ENCODE measurements around the gene AHRR.
A peak's percentile ranks its signal among the peaks of the same experiment; 100 is the strongest.

The AHRR gene

DNA sequence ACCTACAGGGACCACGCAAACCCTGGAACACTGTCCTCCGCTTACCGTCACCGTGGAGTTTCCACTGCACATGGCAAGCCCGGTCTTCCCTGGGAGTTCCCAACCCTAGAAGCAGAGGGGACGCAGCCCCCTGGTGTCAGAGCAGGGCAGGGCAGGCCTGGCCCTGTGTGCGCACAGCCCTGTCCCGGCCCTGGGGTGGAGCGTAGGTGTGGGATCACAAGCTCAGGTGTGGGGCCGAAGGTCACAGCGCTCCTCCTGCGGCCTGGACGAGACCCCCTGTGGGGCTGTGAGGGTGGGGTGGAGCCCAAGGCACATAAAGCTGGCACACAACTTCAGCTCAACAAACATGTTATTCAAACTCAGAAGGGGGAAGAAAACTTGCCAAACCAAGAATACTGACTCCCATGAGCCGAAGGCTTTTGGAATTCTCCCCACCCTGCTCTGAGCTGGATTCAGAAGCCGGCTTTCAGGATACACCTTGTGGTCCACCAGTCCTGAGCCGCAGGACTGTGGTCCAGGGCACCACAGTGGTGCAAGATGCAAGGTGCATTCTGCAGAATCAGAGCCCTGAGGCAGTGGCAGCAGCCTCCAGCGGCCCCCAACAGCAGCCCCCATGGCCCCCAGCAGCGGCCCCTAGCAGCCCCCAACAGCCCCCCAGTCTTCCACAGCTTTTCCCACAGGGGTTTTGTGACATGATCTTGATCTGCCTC, 109.6 kb downstream of the AHRR start:
- DNase-seq, result no peak

DNA sequence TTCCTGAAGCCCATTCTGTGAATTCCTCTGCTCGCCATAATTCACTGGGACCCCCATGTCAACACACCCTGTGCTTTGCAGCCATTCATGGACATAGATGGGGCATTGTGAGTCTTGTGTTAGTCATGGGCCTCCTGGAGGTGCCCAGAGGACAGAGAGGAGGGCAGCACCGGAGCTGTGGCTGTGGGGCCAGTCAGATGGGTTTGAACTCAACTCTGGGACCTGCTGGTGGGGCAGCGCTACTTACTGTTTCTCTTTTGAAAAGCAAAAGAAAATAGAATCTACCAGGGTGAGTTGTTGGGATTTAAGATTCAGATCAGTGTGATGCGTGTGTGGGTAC, 110.2 kb downstream of the AHRR start:
- DNase-seq, result no peak

DNA sequence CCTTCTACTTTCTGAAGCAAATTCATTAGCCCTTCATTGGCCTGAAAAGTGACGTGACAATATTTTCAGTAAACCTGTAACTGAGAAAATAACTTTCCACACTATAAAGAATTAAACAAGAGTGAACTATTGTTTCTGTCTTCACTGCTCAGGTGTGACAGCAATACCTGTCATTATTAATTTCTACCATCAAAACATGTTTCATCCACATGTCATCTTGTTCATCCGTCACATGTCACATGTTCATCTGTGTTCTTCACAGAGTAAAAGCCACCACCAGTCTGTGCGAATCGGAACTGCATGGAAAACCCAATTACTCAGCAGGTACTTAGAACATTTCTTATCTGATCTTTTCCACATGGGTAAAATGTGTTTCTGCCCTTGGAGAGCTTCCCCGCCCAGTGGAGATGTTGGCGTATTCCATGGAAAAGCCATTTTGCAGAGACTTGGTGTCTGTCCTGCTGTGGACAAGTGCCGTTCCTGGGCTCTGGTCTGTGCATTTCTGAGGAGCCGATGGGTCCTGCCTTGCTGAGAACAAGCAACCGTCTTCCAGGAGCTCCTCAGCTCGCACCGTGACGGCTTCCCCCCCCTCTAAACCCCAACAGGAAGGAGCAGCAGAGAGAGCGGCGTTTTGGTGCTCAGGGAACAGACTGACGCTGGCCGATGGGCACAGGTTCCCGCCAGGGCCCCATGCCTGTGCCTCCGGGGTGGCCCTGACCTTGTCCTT, 110.8 kb downstream of the AHRR start:
- DNase-seq, result no peak

DNA sequence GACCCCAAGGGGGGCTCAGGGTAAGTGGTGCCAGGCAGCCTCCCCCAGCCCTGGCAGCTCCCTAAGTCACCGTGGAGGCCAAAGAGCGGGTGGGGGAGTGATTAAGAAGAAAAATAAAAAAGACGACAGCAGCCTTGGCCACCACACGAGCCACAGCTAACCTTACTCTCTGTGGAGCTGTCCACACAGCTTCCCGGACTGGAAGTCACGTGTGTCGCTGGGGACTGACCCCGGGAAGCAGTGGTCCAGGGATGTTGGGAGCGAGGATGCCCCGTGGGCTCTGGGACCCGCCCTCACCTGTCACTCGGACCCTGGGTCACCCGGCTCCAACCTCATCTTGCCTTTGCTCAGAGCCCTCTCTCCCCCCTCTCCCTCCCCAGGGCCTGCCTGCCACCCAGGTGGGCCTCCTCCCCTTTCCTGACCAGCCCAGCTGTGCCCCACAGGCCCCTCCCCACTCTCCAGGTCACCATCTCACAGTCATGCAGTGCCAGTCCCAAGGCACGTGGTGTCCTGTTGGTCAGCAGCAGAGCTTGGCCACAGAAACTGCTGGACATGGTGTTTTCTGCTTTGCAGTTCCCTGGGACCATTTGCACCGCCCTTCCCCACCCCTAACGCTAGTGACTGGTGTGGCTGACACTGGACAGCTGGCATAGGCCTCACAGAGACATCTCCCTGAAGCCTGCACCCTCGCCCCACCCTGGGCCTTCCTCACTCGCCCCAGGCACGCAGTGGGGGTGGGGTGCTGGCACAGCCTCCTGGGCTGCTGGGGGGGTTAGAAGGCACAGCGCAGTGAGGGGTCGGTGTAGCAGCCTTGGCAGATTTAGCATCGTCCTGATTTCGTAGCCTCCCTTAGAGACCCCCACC, 111.6 kb downstream of the AHRR start:
- no peak for DNase-seq

DNA sequence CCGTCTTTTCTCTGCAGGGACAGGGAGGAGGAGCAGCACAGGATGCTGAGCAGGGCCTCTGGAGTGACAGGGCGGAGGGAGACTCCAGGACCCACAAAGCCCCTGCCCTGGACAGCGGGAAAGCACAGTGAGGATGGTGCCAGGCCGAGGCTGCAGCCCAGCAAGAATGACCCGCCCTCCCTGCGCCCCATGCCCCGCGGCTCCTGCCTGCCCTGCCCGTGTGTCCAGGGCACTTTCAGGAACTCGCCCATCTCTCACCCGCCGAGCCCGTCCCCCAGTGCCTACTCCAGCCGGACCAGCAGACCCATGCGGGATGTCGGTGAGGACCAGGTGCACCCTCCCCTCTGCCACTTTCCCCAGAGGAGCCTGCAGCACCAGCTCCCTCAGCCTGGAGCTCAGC, 112.3 kb downstream of the AHRR start:
- no peak for DNase-seq

DNA sequence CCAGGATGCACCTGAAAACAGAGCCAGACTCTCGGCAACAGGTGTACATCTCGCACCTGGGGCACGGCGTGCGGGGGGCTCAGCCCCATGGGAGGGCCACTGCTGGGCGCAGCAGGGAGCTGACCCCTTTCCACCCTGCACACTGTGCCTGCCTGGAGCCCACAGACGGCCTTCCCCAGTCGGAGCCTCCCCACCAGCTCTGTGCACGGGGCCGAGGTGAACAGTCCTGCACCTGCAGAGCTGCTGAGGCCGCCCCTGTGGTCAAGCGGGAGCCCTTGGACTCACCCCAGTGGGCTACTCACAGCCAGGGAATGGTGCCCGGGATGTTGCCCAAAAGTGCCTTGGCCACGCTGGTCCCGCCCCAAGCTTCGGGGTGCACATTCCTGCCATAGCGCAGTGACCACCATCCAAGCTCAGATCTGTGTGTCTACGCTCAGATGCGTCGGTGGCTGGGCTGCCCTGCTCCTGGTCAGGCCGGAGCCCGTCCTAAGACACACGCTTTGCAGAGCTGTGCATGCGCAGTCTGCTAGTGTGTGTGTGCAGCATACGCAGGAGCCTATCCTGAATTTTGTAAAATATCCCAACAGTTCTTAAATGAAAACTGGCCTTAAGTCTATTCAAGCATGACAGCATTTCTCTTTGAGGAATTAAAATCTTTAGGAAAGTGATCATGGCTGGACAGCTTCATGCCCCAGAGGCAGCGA, 113.1 kb downstream of the AHRR start:
- DNase-seq, result no peak

DNA sequence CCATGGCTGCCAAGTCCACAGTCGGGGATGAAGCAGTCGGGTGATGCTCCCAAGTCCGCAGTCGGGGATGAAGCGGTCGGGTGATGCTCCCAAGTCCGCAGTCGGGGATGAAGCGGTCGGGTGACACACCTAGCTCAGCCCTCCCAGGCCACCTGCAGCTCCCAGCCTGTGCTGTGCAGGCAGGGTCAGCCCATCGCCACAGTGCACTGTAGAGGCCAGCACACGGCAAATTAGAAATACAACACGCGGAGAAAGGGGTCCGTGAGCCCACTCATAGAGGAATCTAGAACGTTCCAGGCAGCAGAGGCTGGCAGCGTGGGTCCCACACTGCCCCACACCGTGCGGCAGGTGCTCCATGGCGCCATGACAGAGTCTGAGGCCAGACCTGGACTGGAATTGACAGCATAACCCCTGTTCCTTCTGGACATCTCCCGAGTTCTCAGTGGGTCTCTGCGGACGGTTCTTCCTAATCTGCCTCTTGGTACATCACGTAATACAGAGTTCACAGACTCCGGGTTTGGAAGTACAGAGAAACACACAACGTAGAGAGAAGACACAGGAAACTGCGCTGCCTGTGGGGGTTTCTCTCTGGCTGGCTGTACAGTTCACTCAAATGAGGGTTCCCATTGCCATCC, 113.8 kb downstream of the AHRR start:
- DNase-seq, result no peak

DNA sequence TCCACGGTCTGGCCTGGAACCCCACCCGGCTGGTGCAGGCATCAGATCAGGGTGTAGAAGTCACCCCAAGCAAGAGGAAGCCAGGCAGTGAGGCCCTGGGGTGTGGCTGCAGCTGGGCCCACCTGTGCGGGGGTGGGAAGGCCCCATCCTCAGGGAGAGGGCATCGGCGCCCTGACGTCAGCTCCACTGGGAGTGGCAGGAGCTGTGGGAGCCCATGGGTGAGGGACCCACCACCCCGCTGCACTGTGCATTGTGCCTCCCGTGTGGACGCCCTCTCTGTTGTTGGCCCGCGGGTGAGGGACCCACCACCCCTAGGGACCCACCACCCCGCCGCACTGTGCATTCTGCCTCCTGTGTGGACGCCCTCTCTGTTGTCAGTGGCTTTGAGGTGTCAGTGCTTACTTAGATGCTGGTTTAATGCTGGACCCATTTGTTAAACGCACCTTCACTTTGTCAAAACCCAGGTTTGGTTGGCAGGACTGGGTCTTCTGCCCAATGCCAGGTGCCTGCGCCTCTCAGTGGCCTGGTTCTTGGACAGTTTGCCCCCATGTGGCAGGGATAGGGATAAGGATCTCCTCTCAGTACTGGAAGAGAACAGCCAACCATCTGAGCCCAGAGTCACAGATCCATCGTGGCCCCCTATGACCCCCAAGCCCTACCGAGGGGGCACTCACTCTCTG, 114.6 kb downstream of the AHRR start:
- no peak for DNase-seq

DNA sequence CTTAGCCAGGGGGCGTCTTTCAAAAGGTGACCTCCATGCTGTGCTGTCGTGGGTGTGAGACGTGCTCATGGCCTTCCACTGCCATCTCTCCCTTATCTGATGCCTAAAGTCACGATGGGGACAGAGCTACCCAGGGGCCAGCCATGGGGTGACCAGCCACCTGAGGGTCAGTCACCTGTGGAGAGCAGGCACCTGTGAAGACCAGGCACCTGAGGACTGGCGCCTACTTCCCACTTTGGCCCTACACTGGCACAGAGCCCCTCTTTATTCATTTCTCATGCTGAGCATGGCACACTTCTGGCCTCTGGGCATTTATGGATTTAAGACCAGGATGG, 115.1 kb downstream of the AHRR start:
- DNase-seq, result no peak

DNA sequence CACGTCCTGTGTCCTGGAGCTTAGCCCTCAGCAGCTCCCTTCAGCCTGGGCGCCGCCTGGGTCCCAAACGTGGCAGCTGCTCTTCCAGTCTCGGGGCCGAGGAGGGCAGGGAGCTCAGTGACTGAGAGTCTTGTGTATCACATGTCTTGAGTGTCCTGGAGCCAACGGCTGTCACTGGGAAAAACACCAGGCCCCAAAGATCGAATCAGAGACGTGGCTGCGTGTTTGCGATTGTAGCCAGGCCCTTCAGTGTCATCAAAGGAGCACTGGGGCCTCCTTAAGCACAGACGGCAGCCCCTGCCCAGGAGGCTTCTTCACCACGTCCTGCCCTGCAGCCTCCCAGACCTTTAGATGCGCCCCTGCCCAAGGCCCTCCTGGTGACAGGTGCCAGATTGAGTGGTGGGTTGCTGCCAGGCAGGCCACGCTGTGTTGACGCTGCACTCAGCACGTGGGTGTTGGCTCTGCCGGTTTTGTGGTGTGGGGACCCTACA, 115.8 kb downstream of the AHRR start:
- no peak for DNase-seq

DNA sequence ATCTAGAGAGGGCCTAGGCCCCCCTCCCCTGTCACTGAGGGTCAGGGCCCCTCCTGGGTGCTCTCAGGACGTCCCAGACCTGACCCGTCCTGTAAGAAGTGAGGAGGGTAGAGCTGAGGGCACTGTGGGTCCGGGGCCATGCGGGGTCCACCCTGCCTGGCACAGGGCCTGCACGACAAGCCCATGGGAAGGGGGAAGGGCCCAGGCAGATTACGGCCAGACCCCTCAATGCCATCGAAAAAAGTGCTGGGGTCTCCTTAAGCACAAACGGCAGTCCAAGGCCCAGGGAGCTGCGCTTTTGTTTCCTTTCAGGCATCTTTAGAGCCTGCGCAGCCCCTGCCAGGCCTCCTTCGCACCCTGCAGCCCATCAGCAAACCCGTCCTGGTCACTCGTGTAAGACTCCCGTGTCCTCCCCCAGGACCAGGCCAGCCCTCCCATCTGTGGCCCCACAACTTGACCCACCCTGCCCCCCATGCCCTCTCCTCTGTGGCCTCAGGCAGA, 117.0 kb downstream of the AHRR start:
- DNase-seq, result no peak

DNA sequence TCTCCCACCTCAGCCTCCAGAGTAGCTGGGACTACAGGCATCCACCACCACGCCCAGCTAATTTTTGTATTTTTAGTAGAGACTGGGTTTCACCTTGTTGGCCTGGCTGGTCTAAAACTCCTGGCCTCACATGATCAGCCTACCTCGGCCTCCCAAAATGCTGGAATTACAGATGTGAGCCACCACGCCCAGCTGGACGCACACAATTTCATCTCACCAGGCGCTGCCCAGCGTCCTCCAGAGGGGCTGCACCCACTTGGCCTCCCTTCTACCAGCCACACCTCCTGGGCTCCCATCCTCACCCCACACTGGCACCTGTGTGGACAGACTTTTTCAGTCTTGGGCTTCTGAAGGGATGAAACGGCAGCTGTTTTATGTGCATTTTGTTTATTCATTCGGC, 117.7 kb downstream of the AHRR start:
- no peak for DNase-seq

DNA sequence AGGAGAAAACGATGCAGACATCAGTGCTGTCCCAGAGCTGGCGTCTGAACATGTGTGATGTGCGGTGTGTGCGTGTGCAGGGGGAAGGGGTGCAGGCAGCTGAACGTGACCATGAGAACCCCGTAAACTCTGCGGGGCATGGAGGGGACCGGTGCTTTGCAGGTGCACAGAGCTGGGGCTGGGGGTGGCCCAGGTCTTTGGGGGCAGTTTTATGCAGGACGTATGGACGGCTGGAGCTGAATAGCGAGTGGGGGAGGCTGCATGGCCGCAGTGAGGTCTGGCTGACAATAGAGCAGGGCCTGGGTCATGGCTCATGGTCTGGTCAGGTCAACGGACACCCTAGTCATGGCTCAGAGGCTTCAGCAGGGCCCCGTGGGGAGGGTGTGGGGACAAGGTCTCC, 118.1 kb downstream of the AHRR start:
- DNase-seq, result no peak

DNA sequence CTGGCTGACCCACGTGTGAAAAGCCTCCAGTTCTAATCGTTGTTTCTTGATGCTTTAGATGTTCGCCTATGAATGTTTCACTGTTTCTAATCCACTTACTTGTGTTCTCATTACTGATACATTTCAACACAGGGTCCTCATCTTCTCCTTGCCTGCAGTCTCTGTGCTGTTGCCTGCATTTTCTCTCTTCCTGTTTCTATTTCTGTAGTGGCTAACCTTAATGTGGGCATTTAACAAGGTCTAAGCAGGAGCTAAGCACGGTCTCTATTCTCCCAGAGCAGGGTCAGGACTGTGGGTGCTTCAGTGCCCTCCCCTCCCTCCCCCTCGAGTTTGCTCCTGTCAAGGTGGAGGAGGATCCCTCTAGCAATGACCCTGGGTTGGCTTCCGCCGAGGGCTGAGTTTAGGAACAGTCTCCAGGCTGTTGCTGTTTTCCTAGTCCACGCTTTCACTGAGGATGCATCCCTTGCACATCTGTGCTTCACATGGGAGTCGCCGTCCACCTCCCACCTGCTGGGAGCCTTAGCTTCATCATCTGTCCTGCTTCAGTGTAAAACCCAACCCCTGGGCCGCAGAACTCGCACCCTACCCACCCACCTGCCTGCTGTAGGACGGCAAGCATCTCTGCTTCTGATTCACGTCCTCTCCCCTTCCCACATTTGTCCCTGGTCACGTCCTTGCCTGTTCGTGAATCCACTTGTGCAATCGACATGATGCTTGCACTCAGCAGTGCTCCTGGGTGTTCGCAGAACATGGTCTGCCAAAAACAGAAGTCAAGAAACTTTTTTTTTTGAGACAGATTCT, 119.1 kb downstream of the AHRR start:
- DNase-seq, result no peak

DNA sequence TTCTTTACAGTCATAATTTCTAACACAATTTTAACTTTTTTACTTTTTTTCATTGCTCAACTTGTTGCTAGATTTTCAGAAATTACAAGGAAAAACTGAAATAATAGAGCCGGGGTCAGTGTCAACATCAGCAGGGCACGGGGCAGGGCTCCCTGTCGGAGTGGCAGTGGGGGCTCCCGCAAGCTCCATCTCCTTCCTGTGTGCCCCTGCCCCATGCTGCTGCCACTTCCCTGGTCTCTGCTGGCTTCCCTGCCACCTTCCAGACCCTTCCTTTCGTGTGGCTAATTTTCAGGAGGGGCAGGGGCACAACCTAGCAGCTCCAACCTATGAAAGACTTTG, 120.5 kb downstream of the AHRR start:
- no peak for DNase-seq

DNA sequence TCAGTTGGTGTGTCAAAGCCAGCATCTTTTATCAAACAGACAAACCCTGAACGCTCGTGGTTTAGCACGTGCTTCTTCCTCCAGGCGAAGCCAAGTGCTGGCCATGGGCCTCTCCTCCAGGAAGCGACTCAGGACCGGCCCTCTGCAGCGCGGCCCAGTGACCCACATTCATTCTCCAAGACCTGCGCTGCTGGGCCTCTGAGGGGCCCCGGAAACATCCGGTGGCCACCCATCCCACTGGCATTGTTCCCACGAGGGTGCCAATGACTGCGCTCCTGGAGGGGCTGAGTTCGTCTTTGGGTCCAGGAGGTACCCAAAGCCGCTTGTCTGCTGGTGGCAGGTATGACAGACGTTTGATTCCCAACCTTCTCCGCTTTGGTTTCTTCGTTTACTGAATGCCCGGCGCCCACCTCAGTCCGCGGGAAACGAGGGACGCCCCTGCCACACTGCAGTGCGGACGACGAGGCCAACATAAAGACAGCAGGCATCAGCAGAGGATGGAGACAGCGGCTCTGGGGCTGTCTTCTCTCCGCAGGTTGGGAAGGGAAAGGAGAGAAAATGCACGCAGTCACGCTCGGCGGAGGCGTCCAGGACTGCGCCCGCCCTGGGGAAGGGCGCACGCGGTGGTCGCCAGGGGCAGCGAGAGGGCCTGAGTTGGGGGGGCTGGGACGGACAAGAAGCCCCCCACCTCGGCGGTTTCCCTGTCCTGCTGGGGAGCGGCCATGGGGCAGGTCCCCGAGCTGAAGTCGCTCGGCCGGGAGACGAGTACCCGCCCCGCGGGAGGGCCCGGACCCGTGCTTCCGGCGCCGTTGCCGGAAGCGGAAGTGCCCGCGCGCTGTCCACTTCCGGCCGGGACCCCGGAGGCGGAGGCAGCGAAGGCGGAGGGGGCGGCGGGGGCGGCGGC, 121.1 kb downstream of the AHRR start, which contains the start of gene EXOC3:
Gene EXOC3, plus strand, starts transcription at position 842 of the 904 bp plus-strand sequence. CDS start 3,030 bp downstream, outside the sequence.
- peak; percentile 60 for DNase-seq

DNA sequence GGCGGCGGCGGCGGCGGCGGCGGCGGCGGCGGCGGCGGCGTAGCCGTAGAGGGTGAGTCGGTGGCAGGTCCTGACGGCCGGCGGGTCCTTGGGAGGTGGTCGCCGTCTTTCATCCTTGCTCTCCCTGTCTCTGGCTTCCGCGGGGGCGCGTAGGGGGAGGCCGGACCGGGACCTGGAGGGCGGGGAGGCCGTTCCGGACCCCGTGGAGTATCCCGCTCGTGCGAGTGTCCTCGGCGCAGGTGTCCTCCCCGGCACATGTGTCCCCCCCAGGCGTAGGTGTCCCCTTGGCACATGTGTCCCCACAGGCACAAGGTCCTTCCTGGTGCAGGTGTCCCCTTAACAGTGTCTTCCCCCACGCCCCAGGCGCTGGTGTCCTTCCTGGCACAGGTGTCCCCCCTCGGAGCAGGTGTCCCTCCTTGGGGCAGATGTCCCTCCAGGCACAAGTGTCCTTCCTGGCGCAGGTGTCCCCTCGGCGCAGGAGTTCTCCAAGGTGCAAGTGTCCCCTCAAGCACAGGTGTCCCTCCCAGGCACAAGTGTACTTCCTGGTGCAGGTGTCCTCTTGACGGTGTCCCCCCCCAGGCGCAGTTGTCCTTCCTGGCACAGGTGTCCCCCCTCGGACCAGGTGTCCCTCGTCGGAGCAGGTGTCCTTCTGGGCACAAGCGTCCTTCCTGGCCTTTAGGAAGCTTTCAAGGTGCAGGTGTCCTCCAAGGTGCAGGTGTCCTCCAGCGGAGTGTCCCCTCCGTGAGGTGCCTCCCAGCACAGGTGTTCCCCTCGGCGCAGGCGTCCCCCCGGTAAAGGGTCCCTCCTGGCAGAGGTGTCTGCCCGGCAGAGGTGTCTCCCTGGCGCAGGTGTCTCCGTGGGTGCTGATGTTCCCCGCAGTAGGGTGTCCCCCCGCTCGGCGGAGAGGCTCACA, 122.0 kb downstream of the AHRR start:
- no peak for DNase-seq

DNA sequence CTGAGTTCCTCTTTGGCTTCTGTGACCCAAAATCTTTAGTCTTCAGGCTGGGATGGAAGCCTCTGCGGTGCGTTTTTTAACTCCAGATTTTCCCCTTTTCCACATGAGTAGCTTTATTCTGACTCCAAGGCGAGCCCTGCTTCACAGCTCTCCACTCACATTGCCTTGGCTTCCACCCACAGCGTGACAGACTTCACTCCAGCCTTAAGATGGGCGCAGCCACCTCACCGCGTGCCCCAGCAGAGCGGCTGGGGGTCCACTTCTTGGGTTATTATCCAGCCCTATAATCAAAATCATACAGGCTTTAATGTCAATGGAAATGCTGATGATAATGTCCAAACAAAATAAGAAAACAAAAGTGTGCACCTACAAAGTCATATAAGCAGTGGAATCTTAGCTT, 122.7 kb downstream of the AHRR start:
- no peak for DNase-seq

DNA sequence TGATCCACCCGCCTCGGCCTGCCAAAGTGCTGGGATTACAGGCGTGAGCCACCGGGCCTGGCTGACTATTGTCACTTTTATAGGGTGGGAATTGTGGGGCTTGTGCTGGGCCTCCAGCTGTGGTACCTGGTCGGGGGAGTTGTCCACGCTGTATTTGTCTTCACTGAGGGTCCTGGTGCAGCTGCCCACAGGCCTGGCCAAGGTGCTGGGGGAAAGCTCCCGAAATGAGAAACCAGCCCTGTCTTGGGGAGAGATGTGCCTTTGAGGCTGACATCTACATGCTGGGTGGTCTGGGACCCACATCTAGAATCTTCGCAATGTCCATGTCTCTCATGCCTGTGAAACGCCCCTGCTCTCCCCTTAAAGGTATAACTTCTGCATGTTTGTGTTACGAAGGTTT, 124.1 kb downstream of the AHRR start:
- DNase-seq, result no peak

Data from GDM1 (cell line).